ENCODE results near the gene HIP1R. TPM values are rescaled to one million over a fixed set of nuclear protein-coding genes. Genes with fewer than 3 reads are reported as not detected.
A peak's percentile ranks its signal among the peaks of the same experiment; 100 is the strongest.

The HIP1R gene
- total RNA-seq, 2 donors from 2014 or later, result 42.6 to 74.2 TPM

DNA sequence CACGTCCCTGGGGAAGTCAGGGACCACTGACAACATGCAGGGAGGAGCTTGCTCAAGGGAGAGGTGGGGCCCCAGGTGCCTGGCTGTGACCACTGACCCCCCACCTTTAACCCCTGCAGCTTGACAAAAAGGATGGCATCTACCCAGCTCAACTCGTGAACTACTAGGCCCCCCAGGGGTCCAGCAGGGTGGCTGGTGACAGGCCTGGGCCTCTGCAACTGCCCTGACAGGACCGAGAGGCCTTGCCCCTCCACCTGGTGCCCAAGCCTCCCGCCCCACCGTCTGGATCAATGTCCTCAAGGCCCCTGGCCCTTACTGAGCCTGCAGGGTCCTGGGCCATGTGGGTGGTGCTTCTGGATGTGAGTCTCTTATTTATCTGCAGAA, 26.3 kb downstream of the HIP1R start:
- DNase-seq, result no peak
- peaks cover 3% of the 10 kb centered on the region for H3K36me3 ChIP-seq
- peak overlapping the region in 1 of 2 donors; percentile 72 for H3K9ac ChIP-seq (ENCODE audit: low read depth in 2 of 2, low read length in 2 of 2)
- intact Hi-C loops (cut with DNase I), result loop anchor here (2.0 to 10.0 kb wide), 2 partner anchors 89 to 373 kb away; partner anchors contain the start of genes MPHOSPH9 and MTRFR
- no peaks in the 10 kb centered on the region for H3K9me3 ChIP-seq
- TF ChIP-seq, protein P1, sequence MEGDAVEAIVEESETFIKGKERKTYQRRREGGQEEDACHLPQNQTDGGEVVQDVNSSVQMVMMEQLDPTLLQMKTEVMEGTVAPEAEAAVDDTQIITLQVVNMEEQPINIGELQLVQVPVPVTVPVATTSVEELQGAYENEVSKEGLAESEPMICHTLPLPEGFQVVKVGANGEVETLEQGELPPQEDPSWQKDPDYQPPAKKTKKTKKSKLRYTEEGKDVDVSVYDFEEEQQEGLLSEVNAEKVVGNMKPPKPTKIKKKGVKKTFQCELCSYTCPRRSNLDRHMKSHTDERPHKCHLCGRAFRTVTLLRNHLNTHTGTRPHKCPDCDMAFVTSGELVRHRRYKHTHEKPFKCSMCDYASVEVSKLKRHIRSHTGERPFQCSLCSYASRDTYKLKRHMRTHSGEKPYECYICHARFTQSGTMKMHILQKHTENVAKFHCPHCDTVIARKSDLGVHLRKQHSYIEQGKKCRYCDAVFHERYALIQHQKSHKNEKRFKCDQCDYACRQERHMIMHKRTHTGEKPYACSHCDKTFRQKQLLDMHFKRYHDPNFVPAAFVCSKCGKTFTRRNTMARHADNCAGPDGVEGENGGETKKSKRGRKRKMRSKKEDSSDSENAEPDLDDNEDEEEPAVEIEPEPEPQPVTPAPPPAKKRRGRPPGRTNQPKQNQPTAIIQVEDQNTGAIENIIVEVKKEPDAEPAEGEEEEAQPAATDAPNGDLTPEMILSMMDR (IDR thresholded peaks at IDR 0.05), result no peak
- peak overlapping the region; percentile 68 for H3K27ac ChIP-seq
- no peak overlapping the region for H3K4me3 ChIP-seq
- H3K27me3 ChIP-seq, result no peaks in the 10 kb centered on the region
- peaks cover 10% of the 10 kb centered on the region for H3K4me1 ChIP-seq

DNA sequence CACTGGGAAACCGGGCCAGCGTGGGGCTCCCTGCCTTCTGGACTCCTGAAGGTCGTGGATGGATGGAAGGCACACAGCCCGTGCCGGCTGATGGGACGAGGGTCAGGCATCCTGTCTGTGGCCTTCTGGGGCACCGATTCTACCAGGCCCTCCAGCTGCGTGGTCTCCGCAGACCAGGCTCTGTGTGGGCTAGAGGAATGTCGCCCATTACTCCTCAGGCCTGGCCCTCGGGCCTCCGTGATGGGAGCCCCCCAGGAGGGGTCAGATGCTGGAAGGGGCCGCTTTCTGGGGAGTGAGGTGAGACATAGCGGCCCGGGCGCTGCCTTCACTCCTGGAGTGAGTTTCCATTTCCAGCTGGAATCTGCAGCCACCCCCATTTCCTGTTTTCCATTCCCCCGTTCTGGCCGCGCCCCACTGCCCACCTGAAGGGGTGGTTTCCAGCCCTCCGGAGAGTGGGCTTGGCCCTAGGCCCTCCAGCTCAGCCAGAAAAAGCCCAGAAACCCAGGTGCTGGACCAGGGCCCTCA, 26.9 kb downstream of the HIP1R start:
- no peak for DNase-seq
- Histone ChIP-seq H3K27ac (peak overlapping the region; percentile 68), H3K4me3 (no peak overlapping the region), H3K36me3 (peaks cover 7% of the 10 kb centered on the region), H3K4me1 (peaks cover 10% of the 10 kb centered on the region), H3K27me3 (no peaks in the 10 kb centered on the region), H3K9ac (ENCODE audit: low read depth in 2 of 2, low read length in 2 of 2) (peak overlapping the region in 1 of 2 donors; percentile 72), H3K9me3 (no peaks in the 10 kb centered on the region)
- intact Hi-C loops (cut with DNase I), result loop anchor here (10.0 kb wide), 1 partner anchor 373 kb away; the partner anchor contains the start of genes MPHOSPH9 and MTRFR
- TF ChIP-seq, protein P1 (IDR thresholded peaks at IDR 0.05), result no peak

DNA sequence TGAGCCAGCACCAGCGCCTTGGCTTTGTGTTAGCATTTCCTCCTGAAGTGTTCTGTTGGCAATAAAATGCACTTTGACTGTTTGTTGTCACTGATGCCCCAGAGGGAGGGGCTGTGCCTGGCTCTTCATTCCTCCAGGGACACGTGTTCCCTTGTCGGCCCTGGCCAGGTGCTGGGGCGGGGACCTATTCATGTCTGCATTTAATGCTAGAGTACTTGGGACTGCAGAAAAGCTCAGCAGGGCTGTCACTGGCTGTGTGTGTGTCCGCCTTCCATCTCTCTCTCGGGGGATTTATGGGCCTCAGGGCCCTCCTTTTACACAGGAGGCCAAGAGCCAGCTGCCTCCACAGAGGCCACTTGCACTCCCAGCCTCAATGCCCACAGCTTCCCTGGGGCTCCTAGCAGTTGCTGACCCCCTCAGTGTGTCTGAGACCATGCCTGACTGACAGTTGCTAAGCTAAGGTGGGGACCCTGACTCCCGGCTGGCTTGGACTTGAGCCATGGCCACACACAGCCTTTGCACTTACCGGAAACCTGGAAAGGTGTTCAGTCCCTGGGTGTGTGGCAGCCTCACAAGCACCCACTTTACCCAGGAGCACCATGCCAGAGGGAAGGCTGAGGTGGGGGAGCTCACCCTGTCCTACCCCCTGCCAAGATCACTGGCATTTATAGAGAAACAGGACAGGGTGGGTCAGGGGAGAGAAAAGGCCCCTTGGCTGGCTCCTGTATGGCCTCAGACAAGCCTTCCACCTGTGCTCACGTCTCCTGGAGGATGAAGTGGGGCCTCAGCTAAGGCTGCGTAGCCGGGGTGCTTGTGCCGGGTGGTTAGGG, 27.8 kb downstream of the HIP1R start:
- peak overlapping the region; percentile 68 for H3K27ac ChIP-seq
- H3K9me3 ChIP-seq, result no peaks in the 10 kb centered on the region
- peak overlapping the region in 1 of 2 donors; percentile 72 for H3K9ac ChIP-seq (ENCODE audit: low read depth in 2 of 2, low read length in 2 of 2)
- peaks cover 7% of the 10 kb centered on the region for H3K36me3 ChIP-seq
- H3K4me3 ChIP-seq, result no peak overlapping the region
- no peaks in the 10 kb centered on the region for H3K27me3 ChIP-seq
- peaks cover 15% of the 10 kb centered on the region for H3K4me1 ChIP-seq
- TF ChIP-seq, protein P1 (IDR thresholded peaks at IDR 0.05), result no peak
- DNase-seq, result peak; percentile 91
- intact Hi-C loops (cut with DNase I), result loop anchor here (10.0 kb wide), 1 partner anchor 372 kb away; the partner anchor contains the start of genes MPHOSPH9 and MTRFR

DNA sequence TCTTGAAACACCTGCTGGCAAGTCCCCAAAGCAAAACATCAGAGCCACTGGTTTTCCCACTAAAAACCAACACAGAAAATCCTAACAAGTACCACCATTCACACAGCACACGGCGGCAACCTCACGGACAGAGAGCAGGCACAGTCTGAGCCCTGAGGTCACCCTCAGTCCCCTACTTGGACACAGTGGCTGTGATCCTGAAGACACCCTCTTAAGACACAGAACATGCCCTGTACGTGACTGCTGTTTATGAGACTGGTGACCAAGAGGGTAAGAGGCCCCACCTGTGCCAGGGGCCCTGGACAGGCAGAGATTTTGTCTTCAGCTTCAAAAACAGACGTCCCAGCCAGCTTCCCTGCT, 29.6 kb downstream of the HIP1R start:
- Histone ChIP-seq H3K27ac (no peak overlapping the region), H3K36me3 (peaks cover 7% of the 10 kb centered on the region)
- DNase-seq, result no peak

More for the DNA sequence above, 29.6 kb downstream of the HIP1R start:
- no peaks in the 10 kb centered on the region for H3K9me3 ChIP-seq
- H3K4me1 ChIP-seq, result peaks cover 27% of the 10 kb centered on the region
- no peak overlapping the region for H3K4me3 ChIP-seq
- no peak overlapping the region for H3K9ac ChIP-seq (ENCODE audit: low read depth in 2 of 2, low read length in 2 of 2)
- no peaks in the 10 kb centered on the region for H3K27me3 ChIP-seq
- intact Hi-C loops (cut with DNase I), result loop anchor here (10.0 kb wide), 1 partner anchor 370 kb away; the partner anchor contains the start of genes MPHOSPH9 and MTRFR
- TF ChIP-seq, protein P1 (IDR thresholded peaks at IDR 0.05), result no peak
